ENCODE data around the gene EPHB2. TPM values are rescaled to one million over a fixed set of nuclear protein-coding genes. Genes with fewer than 3 reads are reported as not detected.

Gene EPHB2
- total RNA-seq, 1 donor from 2014 or later, result 6.0 TPM

DNA sequence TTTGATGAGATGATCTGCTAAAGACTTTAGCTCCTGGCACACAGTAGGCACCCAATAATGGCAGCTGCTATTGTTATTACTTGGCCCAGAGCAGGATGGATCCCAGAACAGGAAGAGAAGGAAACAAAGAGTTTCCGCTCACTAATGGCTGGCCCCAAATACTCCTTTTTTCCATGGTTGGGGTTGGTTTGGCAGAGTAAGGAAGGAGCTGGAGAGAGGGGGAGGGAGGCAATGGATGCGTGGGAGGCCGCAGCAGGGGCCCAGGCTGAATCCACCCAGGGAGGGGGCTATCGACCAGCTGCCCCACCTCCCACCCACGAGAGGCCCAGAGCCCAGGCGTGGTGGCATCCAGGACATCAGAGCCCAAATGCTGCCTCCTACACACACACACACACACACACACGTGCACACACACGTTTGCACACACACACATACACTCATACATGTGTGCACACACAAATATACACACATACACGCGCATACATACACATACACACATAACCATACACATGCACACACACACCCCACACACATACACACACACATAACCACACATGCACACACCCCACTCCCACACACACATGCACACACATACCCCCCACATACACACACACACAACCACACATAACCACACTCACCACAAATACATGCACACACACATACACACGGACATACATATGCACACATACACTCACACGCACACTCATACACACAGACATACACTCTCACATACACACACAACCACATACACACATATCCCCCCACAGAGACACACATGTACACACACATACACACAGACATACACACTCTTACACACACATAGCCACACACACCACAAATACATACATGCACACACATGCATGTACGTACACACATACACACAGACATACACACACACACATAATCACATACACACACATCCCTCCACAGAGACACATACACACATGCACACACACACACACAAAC, 32.4 kb upstream of the EPHB2 start:
- intact Hi-C loops (cut with DNase I), result no loop called here
- TF ChIP-seq, protein P1, sequence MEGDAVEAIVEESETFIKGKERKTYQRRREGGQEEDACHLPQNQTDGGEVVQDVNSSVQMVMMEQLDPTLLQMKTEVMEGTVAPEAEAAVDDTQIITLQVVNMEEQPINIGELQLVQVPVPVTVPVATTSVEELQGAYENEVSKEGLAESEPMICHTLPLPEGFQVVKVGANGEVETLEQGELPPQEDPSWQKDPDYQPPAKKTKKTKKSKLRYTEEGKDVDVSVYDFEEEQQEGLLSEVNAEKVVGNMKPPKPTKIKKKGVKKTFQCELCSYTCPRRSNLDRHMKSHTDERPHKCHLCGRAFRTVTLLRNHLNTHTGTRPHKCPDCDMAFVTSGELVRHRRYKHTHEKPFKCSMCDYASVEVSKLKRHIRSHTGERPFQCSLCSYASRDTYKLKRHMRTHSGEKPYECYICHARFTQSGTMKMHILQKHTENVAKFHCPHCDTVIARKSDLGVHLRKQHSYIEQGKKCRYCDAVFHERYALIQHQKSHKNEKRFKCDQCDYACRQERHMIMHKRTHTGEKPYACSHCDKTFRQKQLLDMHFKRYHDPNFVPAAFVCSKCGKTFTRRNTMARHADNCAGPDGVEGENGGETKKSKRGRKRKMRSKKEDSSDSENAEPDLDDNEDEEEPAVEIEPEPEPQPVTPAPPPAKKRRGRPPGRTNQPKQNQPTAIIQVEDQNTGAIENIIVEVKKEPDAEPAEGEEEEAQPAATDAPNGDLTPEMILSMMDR (IDR thresholded peaks at IDR 0.05), result no peak
- no peaks in the 10 kb centered on the region for H3K36me3 ChIP-seq
- no peak overlapping the region for H3K27ac ChIP-seq
- DNase-seq, result no peak
- no peak for ATAC-seq
- H3K9me3 ChIP-seq, result no peaks in the 10 kb centered on the region
- H3K4me3 ChIP-seq, result no peak overlapping the region
- H3K27me3 ChIP-seq, result peaks cover 38% of the 10 kb centered on the region
- no peaks in the 10 kb centered on the region for H3K4me1 ChIP-seq

DNA sequence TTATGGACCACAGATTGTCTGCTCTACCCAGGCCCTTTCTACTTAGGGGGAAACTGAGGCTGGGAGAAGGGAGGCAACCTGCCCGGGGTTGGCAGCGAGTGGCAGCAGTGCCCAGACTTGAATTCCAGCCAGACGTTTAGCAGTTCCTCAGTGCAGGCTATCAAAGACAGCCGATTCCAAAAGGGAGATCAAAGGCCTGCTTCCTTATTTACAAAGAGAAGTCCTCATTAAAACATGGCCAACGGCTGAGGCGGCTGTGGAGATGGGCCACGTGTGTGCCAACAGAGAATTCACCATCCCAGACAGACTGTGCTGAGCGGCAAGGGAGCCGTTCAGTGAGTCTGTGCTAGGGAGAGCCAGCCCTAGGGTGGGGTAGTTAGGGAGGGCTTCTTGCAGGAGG, 29.9 kb upstream of the EPHB2 start:
- intact Hi-C loops (cut with DNase I), result no loop called here
- no peaks in the 10 kb centered on the region for H3K9me3 ChIP-seq
- H3K36me3 ChIP-seq, result no peaks in the 10 kb centered on the region
- no peak for ATAC-seq
- no peaks in the 10 kb centered on the region for H3K4me1 ChIP-seq
- TF ChIP-seq, protein P1 (IDR thresholded peaks at IDR 0.05), result no peak
- H3K27ac ChIP-seq, result no peak overlapping the region
- no peak for DNase-seq
- H3K4me3 ChIP-seq, result no peak overlapping the region
- peaks cover 24% of the 10 kb centered on the region for H3K27me3 ChIP-seq

DNA sequence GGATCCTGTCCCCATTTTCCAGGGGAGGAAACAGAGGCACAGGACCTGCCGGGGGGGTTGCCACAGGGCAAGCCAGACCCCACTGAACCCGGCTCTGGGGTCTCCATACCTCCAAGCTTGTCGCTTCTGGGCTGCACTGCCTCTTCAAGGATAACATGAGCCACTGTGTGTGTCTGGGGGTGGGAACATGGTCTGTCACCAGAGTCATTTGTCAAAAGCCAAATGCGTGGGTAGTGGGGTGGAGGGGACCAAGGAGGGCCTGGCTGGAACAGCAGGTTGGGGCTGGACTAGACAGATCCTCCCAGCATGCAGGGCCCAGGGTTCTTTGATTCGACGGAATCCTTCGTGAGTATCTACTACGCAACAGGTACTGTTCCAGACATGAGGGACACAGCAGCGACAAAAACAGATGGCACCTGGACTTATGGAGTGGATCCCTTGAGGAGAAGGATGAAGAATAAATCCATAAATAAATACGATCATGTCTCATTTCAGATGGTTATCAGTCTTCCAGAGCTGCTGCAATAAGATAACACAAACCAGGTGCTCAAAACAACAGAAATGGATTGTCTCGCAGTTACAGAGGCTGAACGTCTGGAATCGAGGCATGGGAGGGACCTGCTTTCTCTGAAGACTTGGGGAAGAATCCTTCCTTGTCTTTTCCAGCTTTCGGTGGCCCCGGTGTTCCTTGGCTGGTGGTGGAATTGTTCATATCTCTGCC, 28.9 kb upstream of the EPHB2 start:
- peaks cover 19% of the 10 kb centered on the region for H3K27me3 ChIP-seq
- H3K27ac ChIP-seq, result no peak overlapping the region
- DNase-seq (no peak), ATAC-seq (no peak)
- intact Hi-C loops (cut with DNase I), result no loop called here
- TF ChIP-seq, protein P1 (IDR thresholded peaks at IDR 0.05), result no peak
- no peak overlapping the region for H3K4me3 ChIP-seq
- H3K4me1 ChIP-seq, result no peaks in the 10 kb centered on the region
- no peaks in the 10 kb centered on the region for H3K9me3 ChIP-seq
- no peaks in the 10 kb centered on the region for H3K36me3 ChIP-seq

DNA sequence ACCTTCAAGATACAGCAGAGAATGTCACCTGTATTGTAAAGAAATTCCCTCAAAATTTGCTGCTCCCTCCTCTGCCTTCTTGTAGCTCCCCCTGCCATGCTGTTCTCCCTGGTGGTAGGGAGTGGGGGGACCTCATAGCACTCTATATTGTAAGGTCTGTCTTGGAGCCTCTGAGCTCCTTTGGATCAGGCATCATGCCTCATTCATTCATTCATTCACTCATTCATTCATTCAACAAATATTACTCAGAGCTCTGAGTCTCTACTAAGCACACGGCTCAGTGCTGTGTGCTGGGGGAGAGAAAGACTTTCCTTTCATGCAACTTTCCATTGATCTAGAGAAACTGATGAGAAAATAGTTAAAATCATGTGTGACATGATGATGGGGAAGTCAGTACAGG, 27.1 kb upstream of the EPHB2 start:
- Histone ChIP-seq H3K27me3 (peaks cover 16% of the 10 kb centered on the region), H3K27ac (no peak overlapping the region), H3K9me3 (no peaks in the 10 kb centered on the region), H3K4me3 (no peak overlapping the region), H3K4me1 (no peaks in the 10 kb centered on the region), H3K36me3 (no peaks in the 10 kb centered on the region)
- intact Hi-C loops (cut with DNase I), result no loop called here
- ATAC-seq (no peak), DNase-seq (no peak)
- TF ChIP-seq, protein P1 (IDR thresholded peaks at IDR 0.05), result no peak

DNA sequence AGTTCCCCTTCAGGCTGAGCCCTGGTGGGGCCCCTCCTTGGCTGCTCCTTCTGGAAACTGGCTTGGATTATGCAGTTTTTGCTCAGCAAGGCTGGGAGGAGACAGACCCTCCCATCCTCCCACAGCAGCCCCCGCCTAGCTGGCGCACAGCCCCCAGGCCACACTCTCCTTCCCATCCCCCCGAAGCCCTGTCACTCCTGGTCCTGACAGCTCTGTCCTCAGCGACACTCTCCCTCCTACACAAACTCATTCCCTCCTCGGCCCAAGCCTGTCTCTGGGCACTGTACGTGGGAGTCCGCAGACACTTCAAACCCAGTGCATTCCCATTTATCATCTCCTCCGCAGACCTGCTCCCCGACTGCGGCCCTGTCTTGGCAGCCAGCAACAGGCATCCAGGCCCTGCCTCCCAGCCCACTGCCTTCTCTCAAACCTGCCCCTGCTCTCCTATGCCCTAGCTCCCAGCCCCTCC, 25.0 kb upstream of the EPHB2 start:
- Histone ChIP-seq H3K27ac (no peak overlapping the region), H3K9me3 (no peaks in the 10 kb centered on the region), H3K36me3 (no peaks in the 10 kb centered on the region), H3K27me3 (peaks cover 16% of the 10 kb centered on the region), H3K4me3 (no peak overlapping the region), H3K4me1 (no peaks in the 10 kb centered on the region)
- intact Hi-C loops (cut with DNase I), result no loop called here
- ATAC-seq, result no peak
- no peak for DNase-seq
- TF ChIP-seq, protein P1 (IDR thresholded peaks at IDR 0.05), result no peak

Measured in upper lobe of right lung (tissue), 1 donor.